ENCODE measurements around the gene UBE3C. TPM values are rescaled to one million over a fixed set of nuclear protein-coding genes. Genes with fewer than 3 reads are reported as not detected.

The UBE3C gene
- total RNA-seq (75.9 and 77.3 TPM in 2 replicates), polyA plus RNA-seq (38.0 and 45.1 TPM in 2 replicates), polyA minus RNA-seq (93.1 and 94.1 TPM in 2 replicates), Bru-seq, nascent RNA (percentile 93 among the genes with signal in this experiment), BruChase-seq, experiment 1, labeled RNA remaining after a 6-hour chase (percentile 91 among the genes with signal in this experiment), BruChase-seq, experiment 2, labeled RNA remaining after a 2-hour chase (percentile 94 among the genes with signal in this experiment)
- polyA plus RNA-seq (2011; cell fraction: cytosol; rRNA removed) = 38.7 and 41.0 TPM in 2 replicates
- 55.7 and 69.9 TPM in 2 replicates for polyA plus RNA-seq (2011; cell fraction: nucleus; rRNA removed)
- polyA plus RNA-seq (2012) = 47.7 and 63.2 TPM in 2 replicates
- 54.3 TPM for polyA minus RNA-seq (2011; cell fraction: cytosol; rRNA and poly(A)+ RNA removed)
- 88.0 and 120 TPM in 2 replicates for polyA minus RNA-seq (2011; cell fraction: nucleus; rRNA and poly(A)+ RNA removed)
- long read RNA-seq, full-length matches to known transcripts = 37 of 84 reads
- long read RNA-seq, partial matches to known transcripts = 17 of 84 reads
- long read RNA-seq, other reads (novel, unspliced or antisense) = 30 of 84 reads

DNA sequence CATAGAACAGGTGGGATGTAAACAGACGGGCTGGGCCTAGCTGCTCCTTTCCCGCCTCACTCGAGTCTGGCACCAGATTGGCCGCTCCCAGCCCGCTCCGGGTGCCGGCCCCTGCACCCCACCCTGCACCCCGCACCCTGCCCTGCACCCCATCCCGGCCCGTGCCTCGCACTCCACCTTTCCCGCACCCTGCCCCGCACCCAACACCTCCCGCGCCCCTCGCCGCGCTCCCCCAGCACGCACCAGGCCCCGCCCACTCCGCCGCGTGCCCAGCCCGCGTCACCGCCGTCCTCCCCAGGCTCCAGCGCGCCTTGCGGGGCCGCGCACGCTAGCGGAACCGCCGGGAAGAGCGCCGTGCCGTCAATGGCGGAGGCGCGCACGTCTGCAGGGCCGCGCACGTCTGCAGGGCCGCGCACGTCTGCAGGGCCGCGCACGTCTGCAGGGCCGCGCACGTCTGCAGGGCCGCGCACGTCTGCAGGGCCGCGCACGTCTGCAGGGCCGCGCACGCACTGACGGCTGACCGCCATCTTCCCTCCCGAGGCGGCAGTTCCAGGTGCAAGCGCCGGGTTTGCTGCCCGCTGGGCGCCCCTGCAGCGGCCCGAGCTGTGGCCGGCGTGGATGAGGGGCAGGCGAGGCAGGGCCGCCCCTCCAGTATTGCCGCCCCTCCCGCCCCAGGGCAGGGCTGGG is at the start of gene UBE3C:
UBE3C (plus strand) TSS at position 503 of the 687 bp plus-strand sequence. CDS start 347 bp downstream, outside the sequence.
- ChIA-PET POLR2A (no interaction called here), CTCF (interaction anchor here (0.8 kb wide), 1 partner anchor 12 kb away, joined by 3 read pairs; no protein-coding TSS in a partner anchor)
- DNase-seq (ENCODE audit: low read depth, low spot score) (peak; percentile 94), FAIRE-seq (peak; percentile 95)
- peaks cover 0 to 2% of the 10 kb centered on the region in 2 experiments for H3K36me3 ChIP-seq (ENCODE audit: control insufficient read depth in 2 of 2, extremely low read depth in 1 of 2, insufficient read depth in 2 of 2, low read length in 2 of 2)
- peak within 1 kb of the TSS; percentile 97 for H3K4me2 ChIP-seq (ENCODE audit: insufficient read depth, low read length)
- H3K9me1 ChIP-seq (replicated peaks; ENCODE audit: control insufficient read depth, extremely low read depth, insufficient read depth, low read length) = no peaks in the 10 kb centered on the region
- peak within 1 kb of the TSS; percentile 70 to 87 (median 71) for H3K4me3 ChIP-seq (replicated peaks in 1 of 3; ENCODE audit: insufficient read depth in 1 of 3, low read depth in 1 of 3, low read length in 3 of 3)
- H4K20me1 ChIP-seq (replicated peaks; ENCODE audit: control insufficient read depth, extremely low read depth, insufficient read depth, low read length) = peaks cover 4% of the 10 kb centered on the region
- dilution Hi-C loops (cut with MboI; ENCODE audit: extremely low pct_ligation_motif_present, low sequenced_read_pairs) = no loop called here
- H3K4me1 ChIP-seq (ENCODE audit: control insufficient read depth, extremely low read depth, insufficient read depth, low read length) = peaks cover 24% of the 10 kb centered on the region
- H3K27ac ChIP-seq (ENCODE audit: insufficient read depth, low read depth, low read length) = peak within 1 kb of the TSS; percentile 58
- no peaks in the 10 kb centered on the region for H3K27me3 ChIP-seq (ENCODE audit: control insufficient read depth in 2 of 2, insufficient read depth in 2 of 2, low read length in 2 of 2)
- no TSS peak for BruUV-seq (replicated peaks)
- H3K9ac ChIP-seq (replicated peaks; ENCODE audit: extremely low read depth, insufficient read depth, low read length) = peak within 1 kb of the TSS; percentile 61
- H3K9me3 ChIP-seq (replicated peaks; ENCODE audit: control insufficient read depth, insufficient read depth, low read length) = no peaks in the 10 kb centered on the region
- no peak for TF ChIP-seq EZH2 (IDR thresholded peaks at IDR 0.05; ENCODE audit: borderline replicate concordance, low read depth, low read length, severe bottlenecking)
- TF ChIP-seq, protein P1, sequence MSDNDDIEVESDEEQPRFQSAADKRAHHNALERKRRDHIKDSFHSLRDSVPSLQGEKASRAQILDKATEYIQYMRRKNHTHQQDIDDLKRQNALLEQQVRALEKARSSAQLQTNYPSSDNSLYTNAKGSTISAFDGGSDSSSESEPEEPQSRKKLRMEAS (IDR thresholded peaks at IDR 0.05; ENCODE audit: insufficient read depth, insufficient read length) = no peak
- no peak for TF ChIP-seq FOS (IDR thresholded peaks at IDR 0.05; ENCODE audit: borderline replicate concordance, insufficient read depth, low read length)
- TF ChIP-seq GATA2 (IDR thresholded peaks at IDR 0.05; ENCODE audit: insufficient read depth, insufficient read length, low read depth, low read length) = no peak
- TF ChIP-seq, protein P2, sequence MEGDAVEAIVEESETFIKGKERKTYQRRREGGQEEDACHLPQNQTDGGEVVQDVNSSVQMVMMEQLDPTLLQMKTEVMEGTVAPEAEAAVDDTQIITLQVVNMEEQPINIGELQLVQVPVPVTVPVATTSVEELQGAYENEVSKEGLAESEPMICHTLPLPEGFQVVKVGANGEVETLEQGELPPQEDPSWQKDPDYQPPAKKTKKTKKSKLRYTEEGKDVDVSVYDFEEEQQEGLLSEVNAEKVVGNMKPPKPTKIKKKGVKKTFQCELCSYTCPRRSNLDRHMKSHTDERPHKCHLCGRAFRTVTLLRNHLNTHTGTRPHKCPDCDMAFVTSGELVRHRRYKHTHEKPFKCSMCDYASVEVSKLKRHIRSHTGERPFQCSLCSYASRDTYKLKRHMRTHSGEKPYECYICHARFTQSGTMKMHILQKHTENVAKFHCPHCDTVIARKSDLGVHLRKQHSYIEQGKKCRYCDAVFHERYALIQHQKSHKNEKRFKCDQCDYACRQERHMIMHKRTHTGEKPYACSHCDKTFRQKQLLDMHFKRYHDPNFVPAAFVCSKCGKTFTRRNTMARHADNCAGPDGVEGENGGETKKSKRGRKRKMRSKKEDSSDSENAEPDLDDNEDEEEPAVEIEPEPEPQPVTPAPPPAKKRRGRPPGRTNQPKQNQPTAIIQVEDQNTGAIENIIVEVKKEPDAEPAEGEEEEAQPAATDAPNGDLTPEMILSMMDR (IDR thresholded peaks at IDR 0.05; ENCODE audit: extremely low read depth in 1 of 2, insufficient read depth in 1 of 2, low read depth in 1 of 2, low read length in 2 of 2) = peak in 1 of 2 donors; percentile 4
- TF ChIP-seq MYC (IDR thresholded peaks at IDR 0.05; ENCODE audit: low read depth, low read length) = no peak
- peak; percentile 87 for TF ChIP-seq POLR2AphosphoS5 (IDR thresholded peaks at IDR 0.05; ENCODE audit: insufficient read depth, low read depth, low read length)
- peak; percentile 70 for TF ChIP-seq POLR2A (IDR thresholded peaks at IDR 0.05; ENCODE audit: low read depth, low read length)
- TF ChIP-seq JUN (IDR thresholded peaks at IDR 0.05; ENCODE audit: borderline replicate concordance, insufficient read depth, insufficient read length, low read depth) = no peak
- H2AFZ ChIP-seq (ENCODE audit: low read depth, low read length) = peak within 1 kb of the TSS; percentile 83
- intact Hi-C loops (cut with micrococcal nuclease) = loop anchor here (1.0 to 5.0 kb wide), 7 partner anchors 121 to 498 kb away; partner anchors contain the start of genes DNAJB6, LMBR1 and RNF32
- peaks cover 45% of the 10 kb centered on the region for H3K79me2 ChIP-seq (ENCODE audit: control insufficient read depth, insufficient read depth, low read length)

All from endothelial cell of umbilical vein (primary cell).